Measurements from ENCODE around the gene GIT2. TPM values are rescaled to one million over a fixed set of nuclear protein-coding genes. Genes with fewer than 3 reads are reported as not detected.

Gene GIT2
- total RNA-seq, 1 donor from 2014 or later: 66.6 TPM

DNA sequence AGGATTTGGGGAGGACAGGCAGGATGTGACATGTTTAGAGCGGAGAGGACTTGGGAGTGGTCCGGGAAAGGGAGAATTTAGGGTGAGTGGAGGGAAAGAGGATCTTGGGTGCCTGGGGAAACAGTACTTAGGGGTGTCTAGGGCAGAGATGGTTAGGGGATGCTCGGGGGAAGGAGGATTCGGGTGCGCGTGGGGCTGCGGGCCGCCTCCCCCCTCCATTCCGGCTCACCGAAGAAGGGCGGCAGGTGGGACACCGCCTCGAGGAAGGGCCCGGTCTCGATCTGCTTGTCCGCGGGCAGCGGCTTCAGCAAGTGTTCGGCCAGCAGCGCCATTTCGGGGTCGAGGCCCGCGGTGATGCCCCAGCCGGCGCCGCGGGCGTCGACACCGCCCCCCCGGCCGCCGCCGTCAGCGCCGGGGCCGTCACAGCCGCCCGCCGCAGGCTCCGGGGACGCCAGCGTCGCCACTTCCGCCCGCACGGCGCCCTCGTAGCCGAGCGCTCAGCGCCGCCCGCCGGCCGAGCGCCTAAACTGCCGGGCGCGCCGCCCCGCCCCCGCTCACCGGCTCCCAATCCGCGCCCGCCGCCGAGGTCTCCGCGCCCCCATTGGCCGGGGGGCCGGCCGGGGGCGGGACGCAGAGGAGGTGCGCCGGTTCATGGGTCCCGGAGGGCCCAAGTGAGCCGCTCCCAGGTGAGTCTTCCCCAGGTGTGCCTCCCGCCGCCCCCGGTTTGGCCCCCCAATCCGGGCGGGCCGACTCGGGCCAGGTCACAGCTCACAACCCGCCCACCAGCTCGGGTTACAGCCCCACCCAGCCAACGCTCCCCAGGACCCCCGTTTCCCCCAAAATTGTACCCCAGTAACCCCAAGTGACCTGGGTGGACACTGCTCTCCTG lies 115.9 kb downstream of the GIT2 start, which contains the start of gene GLTP:
TSS of gene GLTP (minus strand) at position 499 of the 889 bp plus-strand sequence. CDS start at position 332, 167 bp downstream.
- intact Hi-C loops (cut with DNase I): loop anchor here (5.0 kb wide), 1 partner anchor 73 kb away; no protein-coding TSS in a partner anchor
- peak; percentile 93 for ATAC-seq
- peak; percentile 89 for DNase-seq (ENCODE audit: low spot score)

Other genes starting within 250 kb of the GIT2 start
- gene TRPV4, start 163.0 kb downstream of the GIT2 start, total RNA-seq: 1.3 TPM
- gene GLTP, start 115.8 kb downstream of the GIT2 start, total RNA-seq: 51.0 TPM
- 26.7 TPM for gene TCHP, start 96.1 kb downstream of the GIT2 start, total RNA-seq
- 41.1 TPM for gene ANKRD13A, start 3.1 kb upstream of the GIT2 start, total RNA-seq
- gene C12orf76, start 52.2 kb upstream of the GIT2 start, total RNA-seq: 40.3 TPM
- 17.3 TPM for gene IFT81, start 128.0 kb upstream of the GIT2 start, total RNA-seq

Data from sciatic nerve (tissue), 2 donors.